HG02763 (cell line): Measurements from ENCODE around the gene SERPINB13.
"Not testable (repeated sequence)": the region's sequence is repeated elsewhere in the genome, so short reads cannot be mapped to it uniquely, and the experiment has no call there.

Experiments used
- ATAC-seq: cut with Tn5 transposase; IDR thresholded peaks from one replicate; pipeline ENCODE4 v1.9.1; 2021; ENCODE audit warnings: mild to moderate bottlenecking, moderate library complexity; ENCODE audit not compliant: unreplicated experiment

SERPINB13 gene

DNA sequence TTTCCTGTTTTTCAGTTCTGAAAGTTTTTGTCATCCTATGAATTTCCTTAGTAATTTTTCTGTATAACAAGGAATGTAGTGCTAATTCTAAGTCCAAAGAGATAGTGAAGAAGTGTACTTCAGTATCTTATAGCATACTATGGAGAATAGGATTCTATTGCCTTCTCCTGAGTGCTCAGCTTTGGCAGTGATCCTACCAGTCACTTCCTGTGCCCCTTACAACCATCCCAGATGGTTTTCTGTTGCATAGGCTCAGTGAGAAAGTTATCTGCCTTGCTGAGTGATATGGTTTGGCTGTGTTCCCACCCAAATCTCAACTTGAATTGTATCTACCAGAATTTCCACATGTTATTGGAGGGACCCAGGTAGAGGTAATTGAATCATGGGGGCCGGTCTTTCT lies 57.6 kb downstream of the SERPINB13 start:
- ATAC-seq = not testable (repeated sequence)

DNA sequence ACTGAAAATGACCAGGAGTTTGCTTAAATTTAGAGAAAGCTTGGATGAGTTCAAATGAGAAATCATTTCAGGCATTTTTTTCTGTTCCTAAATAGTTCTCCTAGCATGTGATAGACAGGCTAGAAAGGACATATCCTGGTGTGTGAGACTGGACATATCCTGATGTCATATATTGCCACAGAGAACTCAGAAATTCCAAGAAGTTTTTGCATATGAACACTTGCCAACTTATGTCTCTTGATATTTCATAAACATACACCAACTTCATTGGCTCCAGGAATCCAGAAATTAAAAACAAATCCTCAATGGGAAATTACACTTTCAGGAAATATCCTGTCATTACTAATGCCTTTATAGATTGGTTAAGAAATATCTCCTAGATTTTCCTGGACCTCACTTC lies 59.8 kb downstream of the SERPINB13 start:
- ATAC-seq = no peak

DNA sequence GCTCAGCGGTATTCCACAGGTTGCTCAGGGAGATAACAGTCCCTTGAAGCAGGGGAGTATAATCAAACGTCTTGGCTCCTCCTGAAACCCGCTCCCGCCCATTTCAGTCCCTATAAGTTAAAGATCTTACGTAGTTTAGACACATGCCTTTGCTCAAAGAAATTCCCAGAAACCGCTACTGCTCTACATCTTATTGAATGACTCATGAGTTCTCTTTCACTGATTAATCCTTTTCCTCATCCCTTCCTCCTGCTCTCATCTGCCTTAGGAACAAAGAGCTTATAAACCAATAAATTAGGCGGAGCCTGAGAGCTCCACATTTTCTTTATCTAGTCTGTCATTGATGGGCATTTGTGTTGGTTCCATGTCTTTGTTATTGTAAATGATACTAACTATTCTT lies 61.1 kb downstream of the SERPINB13 start:
- ATAC-seq = no peak
